Measurements from ENCODE around the gene UBA1.

The UBA1 gene

GRCh38 chrX:47193475-47194193 is at the start of gene UBA1:
UBA1 (plus strand) TSS chrX:47193829; CDS start chrX:47198803, 4,974 bp downstream.
- DNase-seq (ENCODE audit: low read depth) = peak; percentile 86

- DNase-seq (ENCODE audit: low read depth) = no peak
Measured at GRCh38 chrX:47143894-47144625, 49.6 kb upstream of the UBA1 start.

- peak; percentile 78 for DNase-seq (ENCODE audit: low read depth)
Measured at GRCh38 chrX:47144626-47145394, 48.8 kb upstream of the UBA1 start, which contains the start of the genes NDUFB11 and RBM10. NDUFB11 (minus strand) TSS chrX:47144702; CDS start chrX:47144679, 23 bp downstream. RBM10 (plus strand) TSS chrX:47145221; CDS start chrX:47147482, 2,261 bp downstream.

- peak; percentile 35 for DNase-seq (ENCODE audit: low read depth)
Measured at GRCh38 chrX:47145395-47146120, 48.1 kb upstream of the UBA1 start.

- no peak for DNase-seq (ENCODE audit: low read depth)
Measured at GRCh38 chrX:47146121-47146935, 47.3 kb upstream of the UBA1 start.

- DNase-seq (ENCODE audit: low read depth) = no peak
Measured at GRCh38 chrX:47146936-47147859, 46.4 kb upstream of the UBA1 start.

- no peak for DNase-seq (ENCODE audit: low read depth)
Measured at GRCh38 chrX:47148946-47149345, 44.7 kb upstream of the UBA1 start.

GRCh38 chrX:47151435-47151834 is 42.2 kb upstream of the UBA1 start:
- no peak for DNase-seq (ENCODE audit: low read depth)

GRCh38 chrX:47156611-47157520 is 36.8 kb upstream of the UBA1 start:
- no peak for DNase-seq (ENCODE audit: low read depth)

GRCh38 chrX:47158131-47158530 is 35.5 kb upstream of the UBA1 start:
- no peak for DNase-seq (ENCODE audit: low read depth)

- DNase-seq (ENCODE audit: low read depth) = no peak
Measured at GRCh38 chrX:47158781-47159180, 34.8 kb upstream of the UBA1 start.

- no peak for DNase-seq (ENCODE audit: low read depth)
Measured at GRCh38 chrX:47160781-47161180, 32.8 kb upstream of the UBA1 start.

- no peak for DNase-seq (ENCODE audit: low read depth)
Measured at GRCh38 chrX:47162927-47163583, 30.6 kb upstream of the UBA1 start.

- DNase-seq (ENCODE audit: low read depth) = no peak
Measured at GRCh38 chrX:47164420-47164819, 29.2 kb upstream of the UBA1 start.

GRCh38 chrX:47166126-47166525 is 27.5 kb upstream of the UBA1 start:
- no peak for DNase-seq (ENCODE audit: low read depth)

GRCh38 chrX:47168495-47169073 is 25.0 kb upstream of the UBA1 start:
- no peak for DNase-seq (ENCODE audit: low read depth)

- DNase-seq (ENCODE audit: low read depth) = no peak
Measured at GRCh38 chrX:47169273-47169672, 24.4 kb upstream of the UBA1 start.

Data from stimulated activated CD4-positive, alpha-beta T cell treated with anti-CD3 and anti-CD28 coated beads, Interleukin-2, amount 100 ng/mL, for 4 hours (primary cell).